H1 (cell line): Measurements from ENCODE around the gene SCAND1. TPM values are rescaled to one million over a fixed set of nuclear protein-coding genes. Genes with fewer than 3 reads are reported as not detected.

Experiments used
- CTCF ChIA-PET: fragments of 300-600 bp; sonication (Branson Sonifier 250); formaldehyde crosslinking; loops from one replicate; lab custom pipeline; 2021; ENCODE audit not compliant: partially characterized antibody; lab: Charles Lee
- POLR2A ChIA-PET: fragments of 300-600 bp; sonication (Branson Sonifier 250); formaldehyde crosslinking; loops from one replicate; lab custom pipeline; 2021; ENCODE audit warnings: inconsistent platforms; ENCODE audit not compliant: partially characterized antibody; lab: Charles Lee
- DNase-seq, 2 experiments: peaks; one replicate each; pipeline versions ENCODE4 v3.0.0 to v3.0.0-alpha.2; 2010 to 2022; ENCODE audit warnings: low spot score in 2 of 2, low read depth in 1 of 2, mixed read lengths in 1 of 2
- FAIRE-seq: peaks from 2 replicates; lab custom pipeline; 2011; peaks lifted over from hg19 to GRCh38; lab: Jason Lieb, UNC
- H2AFZ ChIP-seq: 2 replicates; pipeline ENCODE4 v1.8.1; 2012; ENCODE audit warnings: low read length, inconsistent platforms
- H2AK5ac ChIP-seq: 2 replicates; pipeline ENCODE4 v1.6.1; 2013; ENCODE audit warnings: low read depth, low read length
- H2BK120ac ChIP-seq: replicated peaks from 2 replicates; pipeline ENCODE3; 2013; ENCODE audit warnings: low read depth, low read length, inconsistent platforms
- H2BK12ac ChIP-seq: 2 replicates; pipeline ENCODE4 v1.6.1; 2013; ENCODE audit warnings: low read depth, low read length
- H2BK15ac ChIP-seq: 2 replicates; pipeline ENCODE4 v1.6.1; 2013; ENCODE audit warnings: low read length
- H2BK20ac ChIP-seq: 2 replicates; pipeline ENCODE4 v1.6.1; 2013; ENCODE audit warnings: low read length
- H2BK5ac ChIP-seq: 2 replicates; pipeline ENCODE4 v1.6.1; 2013; ENCODE audit warnings: low read depth, low read length
- H3K14ac ChIP-seq: 2 replicates; pipeline ENCODE4 v1.6.1; 2013; ENCODE audit warnings: inconsistent platforms; ENCODE audit not compliant: insufficient read length
- H3K18ac ChIP-seq: 2 replicates; pipeline ENCODE4 v1.6.1; 2013; ENCODE audit warnings: low read length; ENCODE audit errors: extremely low read depth
- H3K23ac ChIP-seq: 2 replicates; pipeline ENCODE4 v1.6.1; 2013; ENCODE audit warnings: inconsistent platforms; ENCODE audit not compliant: insufficient read length
- H3K23me2 ChIP-seq: 2 replicates; pipeline ENCODE4 v1.6.1; 2013; ENCODE audit warnings: low read depth, low read length
- H3K27ac ChIP-seq: 2 replicates; pipeline ENCODE4 v1.6.1; 2011; ENCODE audit warnings: low read depth, low read length, inconsistent platforms
- H3K27me3 ChIP-seq, 4 experiments: replicated peaks in 1 of 4; 1 replicate in 1 of 4; 2 replicates in 3 of 4; pipeline versions ENCODE4 v1.6.1 to v1.8.1; 2011 to 2013; ENCODE audit warnings: low read length in 3 of 4, mild to moderate bottlenecking in 3 of 4, inconsistent platforms in 2 of 4, mixed read lengths in 2 of 4, moderate library complexity in 1 of 4; ENCODE audit not compliant: control insufficient read depth in 3 of 4, insufficient read depth in 3 of 4; ENCODE audit errors: extremely low read depth in 1 of 4
- H3K36me3 ChIP-seq, 4 experiments: 2 replicates each; pipeline versions ENCODE4 v1.6.1 to v1.8.1; 2011 to 2013; ENCODE audit warnings: mild to moderate bottlenecking in 4 of 4, low read length in 3 of 4, moderate library complexity in 2 of 4, control low read depth in 1 of 4, inconsistent platforms in 1 of 4; ENCODE audit not compliant: insufficient read depth in 4 of 4, control insufficient read depth in 2 of 4
- H3K4ac ChIP-seq: replicated peaks from 2 replicates; pipeline ENCODE3; 2013; ENCODE audit warnings: low read length, low read depth, mixed read lengths, inconsistent platforms; ENCODE audit not compliant: insufficient read length
- H3K4me1 ChIP-seq, 4 experiments: replicated peaks in 1 of 4; 1 replicate in 1 of 4; 2 replicates in 3 of 4; pipeline versions ENCODE4 v1.6.1 to v1.8.1; 2011 to 2013; ENCODE audit warnings: low read length in 3 of 4, inconsistent platforms in 2 of 4, mixed read lengths in 1 of 4; ENCODE audit not compliant: insufficient read depth in 4 of 4, control insufficient read depth in 3 of 4
- H3K4me2 ChIP-seq, 2 experiments: 2 replicates each; pipeline versions ENCODE4 v1.6.1 to v1.8.1; 2011 to 2013; ENCODE audit warnings: low read depth in 2 of 2, low read length in 2 of 2, control low read depth in 1 of 2, inconsistent platforms in 1 of 2, mild to moderate bottlenecking in 1 of 2; ENCODE audit not compliant: insufficient read depth in 1 of 2
- H3K4me3 ChIP-seq, 4 experiments: fragments of 200-600, 300-600 bp in 1 of 4; sonication (generic), shearing (Covaris generic), sonication (Bioruptor Twin) in 1 of 4; 2 replicates each; pipeline versions ENCODE4 v1.5.1 to v1.8.1; 2011 to 2016; ENCODE audit warnings: low read length in 4 of 4, low read depth in 3 of 4, control low read depth in 2 of 4, inconsistent platforms in 2 of 4, mild to moderate bottlenecking in 2 of 4, mixed read lengths in 1 of 4, moderate library complexity in 1 of 4; ENCODE audit not compliant: insufficient read depth in 2 of 4; ENCODE audit errors: extremely low read depth in 1 of 4
- H3K56ac ChIP-seq: replicated peaks from 2 replicates; pipeline ENCODE3; 2013; ENCODE audit warnings: low read depth, mild to moderate bottlenecking, mixed read lengths, low read length, inconsistent platforms; ENCODE audit not compliant: insufficient read length
- H3K79me1 ChIP-seq: 2 replicates; pipeline ENCODE4 v1.6.1; 2013; ENCODE audit warnings: low read depth, low read length, control low read depth
- H3K79me2 ChIP-seq, 2 experiments: 2 replicates each; pipeline versions ENCODE4 v1.6.1 to v1.8.1; 2012 to 2013; ENCODE audit warnings: low read length in 2 of 2, mild to moderate bottlenecking in 2 of 2, inconsistent platforms in 1 of 2; ENCODE audit not compliant: insufficient read depth in 2 of 2, control insufficient read depth in 1 of 2
- H3K9ac ChIP-seq, 4 experiments: replicated peaks in 1 of 4; 1 replicate in 1 of 4; 2 replicates in 3 of 4; pipeline versions ENCODE4 v1.6.1 to v1.8.1; 2011 to 2013; ENCODE audit warnings: low read depth in 3 of 4, low read length in 3 of 4, control low read depth in 2 of 4, mild to moderate bottlenecking in 2 of 4, moderate library complexity in 2 of 4, inconsistent platforms in 1 of 4; ENCODE audit errors: extremely low read depth in 1 of 4
- H3K9me3 ChIP-seq, 2 experiments: 2 replicates each; pipeline versions ENCODE4 v1.6.1 to v1.8.1; 2012 to 2013; ENCODE audit warnings: mild to moderate bottlenecking in 2 of 2, moderate library complexity in 2 of 2, control low read depth in 1 of 2, inconsistent platforms in 1 of 2, low read depth in 1 of 2, low read length in 1 of 2, mixed read lengths in 1 of 2; ENCODE audit not compliant: insufficient read depth in 2 of 2
- H4K20me1 ChIP-seq, 2 experiments: replicated peaks in 1 of 2; 2 replicates each; pipeline versions ENCODE3 to v1.8.1; 2011 to 2013; ENCODE audit warnings: inconsistent platforms in 2 of 2, low read length in 2 of 2, mild to moderate bottlenecking in 1 of 2; ENCODE audit not compliant: insufficient read depth in 2 of 2, control insufficient read depth in 1 of 2
- H4K5ac ChIP-seq: 2 replicates; pipeline ENCODE4 v1.6.1; 2013; ENCODE audit warnings: low read length, low read depth, mixed read lengths, inconsistent platforms; ENCODE audit not compliant: insufficient read length
- H4K8ac ChIP-seq: 2 replicates; pipeline ENCODE4 v1.8.0; 2013; ENCODE audit warnings: mild to moderate bottlenecking, moderate library complexity, low read length, inconsistent platforms; ENCODE audit not compliant: insufficient read depth; ENCODE audit errors: extremely low read depth
- H4K91ac ChIP-seq: replicated peaks from 2 replicates; pipeline ENCODE3; 2013; ENCODE audit warnings: low read length, mixed read lengths, inconsistent platforms; ENCODE audit not compliant: insufficient read length
- ASH2L ChIP-seq: fragments of 200-600, 300-600 bp; sonication (generic); IDR thresholded peaks from one replicate; pipeline ENCODE4 v1.7.1; 2017; ENCODE audit warnings: low read length
- CBX8 ChIP-seq: fragments of 300-800, 300-1000 bp; sonication (generic); IDR thresholded peaks from 2 replicates; pipeline ENCODE4 v1.7.1; 2016; ENCODE audit warnings: low read depth, low read length, borderline replicate concordance
- EGR1 ChIP-seq: IDR thresholded peaks from 2 replicates; pipeline ENCODE4 v1.6.1; 2011; ENCODE audit warnings: low read depth, low read length, borderline replicate concordance
- HDAC2 ChIP-seq, 2 experiments: fragments of 300-600 bp in 1 of 2; sonication (generic) in 1 of 2; IDR thresholded peaks; 2 replicates each; pipeline ENCODE4 v1.6.1; 2011 to 2012; ENCODE audit warnings: low read depth in 2 of 2, low read length in 2 of 2, mild to moderate bottlenecking in 2 of 2, moderate library complexity in 2 of 2, borderline replicate concordance in 1 of 2, inconsistent platforms in 1 of 2
- KDM1A ChIP-seq: fragments of 200-600, 300-600 bp; sonication (generic); IDR thresholded peaks from 2 replicates; pipeline ENCODE4 v1.7.1; 2016; ENCODE audit warnings: mild to moderate bottlenecking, low read length, borderline replicate concordance
- RAD21 ChIP-seq, 2 experiments: IDR thresholded peaks in 1 of 2; conservative IDR thresholded peaks in 1 of 2; 2 replicates each; pipeline ENCODE4 v1.6.1; 2011; ENCODE audit warnings: low read depth in 2 of 2, low read length in 2 of 2, improper control_type of control experiment in 1 of 2, inconsistent platforms in 1 of 2, mild to moderate bottlenecking in 1 of 2, moderate library complexity in 1 of 2
- SIN3A ChIP-seq, 2 experiments: IDR thresholded peaks in 1 of 2; conservative IDR thresholded peaks in 1 of 2; 2 replicates each; pipeline ENCODE4 v1.6.1; 2011 to 2012; ENCODE audit warnings: low read length in 2 of 2, improper control_type of control experiment in 1 of 2, low read depth in 1 of 2, mild to moderate bottlenecking in 1 of 2
- SP1 ChIP-seq: IDR thresholded peaks from 2 replicates; pipeline ENCODE4 v1.6.1; 2011; ENCODE audit warnings: low read depth, low read length
- TEAD4 ChIP-seq: IDR thresholded peaks from 2 replicates; pipeline ENCODE4 v1.6.1; 2012; ENCODE audit warnings: low read depth, low read length, inconsistent platforms, mixed read lengths
- WGBS, 2 experiments: shearing (Covaris generic) in 1 of 2; methylation state at CpG; one replicate each; pipeline versions ENCODE4 v1.1.6 to v1.1.7; 2013 to 2015; ENCODE audit warnings: low lambda C conversion rate in 2 of 2, mixed read lengths in 2 of 2, inconsistent platforms in 1 of 2, low coverage in 1 of 2, missing lambda C conversion rate in 1 of 2; ENCODE audit not compliant: insufficient replicate concordance in 2 of 2, insufficient coverage in 1 of 2, insufficient read length in 1 of 2; ENCODE audit errors: extremely low coverage in 1 of 2, missing lambda C conversion rate in 1 of 2; 5-methylcytosine and 5-hydroxymethylcytosine counted together
- polyA plus RNA-seq, 7 experiments: library from polyadenylated mRNA; depleted of rRNA in 3 of 7; stranded (reverse) in 5 of 7; unstranded in 2 of 7; fragments of >200 nt in 5 of 7; fragments of 200-250 nt in 2 of 7; gene quantifications; 1 replicate in 5 of 7; 2 replicates in 1 of 7; 4 replicates in 1 of 7; pipeline versions ENCODE4 v1.2.1 to v1.2.3, GENCODE V29; 2011 to 2013; ENCODE audit warnings: missing spikeins in 2 of 7, mixed read lengths in 2 of 7
- total RNA-seq: library from RNA; stranded (reverse); fragmentation: NEBNext Ultra II Directional; extraction: Animal tissue kit (Norgen Biotek cat#: 25700); gene quantifications from 2 replicates; pipeline ENCODE4 v1.2.1, GENCODE V29; 2021

Gene SCAND1
- total and polyA plus RNA-seq, 2 of the 8 experiments (the other 6 are each of a cell fraction or from before 2014, with no cell fraction given), result 73.1 to 83.7 TPM

GRCh38 chr20:35909796-35910195 is 44.5 kb downstream of the SCAND1 start:
- Histone ChIP-seq H3K18ac (no peak overlapping the region), H2BK20ac (no peak overlapping the region), H3K9ac (no peak overlapping the region), H2AK5ac (no peak overlapping the region), H3K79me2 (no peaks in the 10 kb centered on the region; a peak in 2 of 4 replicates), H3K36me3 (peaks cover 5 to 24% (median 12%) of the 10 kb centered on the region in 4 experiments; a peak in 6 of 8 replicates), H4K20me1 (peaks cover 0 to 2% of the 10 kb centered on the region in 2 experiments), H3K23me2 (no peaks in the 10 kb centered on the region), H3K27ac (no peak overlapping the region), H2BK12ac (no peak overlapping the region), H2AFZ (no peak overlapping the region), H2BK5ac (no peak overlapping the region), H4K91ac (no peak overlapping the region), H3K79me1 (no peaks in the 10 kb centered on the region), H2BK15ac (no peak overlapping the region), H3K23ac (no peak overlapping the region), H4K8ac (no peak overlapping the region), H3K4me2 (no peak overlapping the region), H3K14ac (no peak overlapping the region), H3K27me3 (no peaks in the 10 kb centered on the region), H3K4ac (no peak overlapping the region), H4K5ac (no peak overlapping the region), H3K56ac (no peak overlapping the region), H2BK120ac (no peak overlapping the region), H3K4me3 (no peak overlapping the region), H3K4me1 (peaks cover 0 to 14% (median 6%) of the 10 kb centered on the region in 4 experiments; a peak in 3 of 7 replicates), H3K9me3 (no peaks in the 10 kb centered on the region)
- 88% methylated on average over 1 of the region's 1 CpG; no CpG with 5 or more reads in 1 of the 2 experiments for WGBS, 2 experiments
- ChIA-PET POLR2A (interaction anchor here (0.8 to 1.0 kb wide), 2 partner anchors 139 to 168 kb away, joined by 3 to 4 read pairs; partner anchors contain the start of gene RBM39), CTCF (interaction anchor here (1.5 kb wide), 1 partner anchor 17 kb away, joined by 3 read pairs; no protein-coding TSS in a partner anchor)
- FAIRE-seq (no peak), DNase-seq (no peak)
- TF ChIP-seq CBX8 (no peak), SIN3A (conservative IDR thresholded peaks at IDR 0.05 in 1 of 2, IDR thresholded peaks at IDR 0.05 in 1 of 2; ENCODE audit: low read depth in 1 of 2, low read length in 2 of 2) (no peak), KDM1A (no peak), TEAD4 (no peak), EGR1 (no peak), SP1 (no peak), RAD21 (IDR thresholded peaks at IDR 0.05 in 1 of 2, conservative IDR thresholded peaks at IDR 0.05 in 1 of 2; ENCODE audit: low read depth in 2 of 2, low read length in 2 of 2) (no peak), HDAC2 (IDR thresholded peaks at IDR 0.05; ENCODE audit: borderline replicate concordance in 1 of 2, low read depth in 2 of 2, low read length in 2 of 2) (no peak), ASH2L (no peak)
